ENCODE data around the gene PLXNA2. TPM values are rescaled to one million over a fixed set of nuclear protein-coding genes. Genes with fewer than 3 reads are reported as not detected.

PLXNA2 gene
- polyA plus RNA-seq, 2 of the 4 experiments (the other 2 are of a cell fraction) = 0.36 to 0.87 TPM

- no peak for TF ChIP-seq REST (IDR thresholded peaks at IDR 0.05)
These were observed 4.5 kb downstream of the PLXNA2 start (continued) for GRCh38 chr1:208239473-208240381.

- peak; percentile 42 to 58 for DNase-seq (ENCODE audit: low read depth in 1 of 2, low spot score in 1 of 2)
- no peak for FAIRE-seq
- Histone ChIP-seq H3K4me2 (peak overlapping the region; percentile 54), H3K4me1 (peaks cover 23% of the 10 kb centered on the region), H3K27ac (peak overlapping the region; percentile 15 to 31; a peak in 2 of 6 replicates), H3K9me3 (no peaks in the 10 kb centered on the region), H3K4me3 (no peak overlapping the region)
- peak; percentile 48 to 78; a peak in 3 of 6 replicates for ATAC-seq
- TF ChIP-seq SMC3 (IDR thresholded peaks at IDR 0.05) = peak; percentile 75
- TF ChIP-seq FOSB (CRISPR knock-in tag; IDR thresholded peaks at IDR 0.05) = no peak
- TF ChIP-seq RAD21 (conservative IDR thresholded peaks at IDR 0.05 in 1 of 2, IDR thresholded peaks at IDR 0.05 in 1 of 2) = peak; percentile 67 to 69
- TF ChIP-seq CHD2 (IDR thresholded peaks at IDR 0.05; ENCODE audit: low read length, partially characterized antibody) = no peak
- no peak for TF ChIP-seq EP300 (IDR thresholded peaks at IDR 0.05)
- TF ChIP-seq NR3C1 (IDR thresholded peaks at IDR 0.05) = no peak
- TF ChIP-seq CTCF (IDR thresholded peaks at IDR 0.05) = peak; percentile 60
- TF ChIP-seq ATOH8 (CRISPR knock-in tag; IDR thresholded peaks at IDR 0.05; ENCODE audit: low read depth) = no peak
- ChIA-PET POLR2A (no interaction called here), CTCF (interaction anchor here (0.5 to 15.6 kb wide), 30 partner anchors 9 to 372 kb away, joined by 3 to 417 read pairs (median 6); no protein-coding TSS in a partner anchor)
- WGBS (ENCODE audit: missing lambda C conversion rate) = 46% methylated on average over 7 of the region's 9 CpGs
These were observed 5.3 kb downstream of the PLXNA2 start for GRCh38 chr1:208238710-208239472.

GRCh38 chr1:208237241-208237640 lies 6.9 kb downstream of the PLXNA2 start:
- peaks cover 18% of the 10 kb centered on the region for H3K4me1 ChIP-seq
- ChIA-PET CTCF (interaction anchor here (0.8 to 15.6 kb wide), 13 partner anchors 8 to 215 kb away, joined by 3 to 417 read pairs (median 11); partner anchors contain the start of gene PLXNA2), POLR2A (no interaction called here)
- no peak overlapping the region for H3K27ac ChIP-seq
- H3K4me3 ChIP-seq = no peak overlapping the region
- TF ChIP-seq ZNF302 (CRISPR knock-in tag; IDR thresholded peaks at IDR 0.05) (no peak), ZC3H11A (IDR thresholded peaks at IDR 0.05) (no peak), HOXA7 (CRISPR knock-in tag; IDR thresholded peaks at IDR 0.05) (no peak), KDM5A (IDR thresholded peaks at IDR 0.05) (no peak), RAD21 (conservative IDR thresholded peaks at IDR 0.05 in 1 of 2, IDR thresholded peaks at IDR 0.05 in 1 of 2) (no peak), CEBPB (IDR thresholded peaks at IDR 0.05) (no peak), NFE2L2 (conservative IDR thresholded peaks at IDR 0.05; ENCODE audit: low read length) (no peak), CHD2 (IDR thresholded peaks at IDR 0.05; ENCODE audit: low read length, partially characterized antibody) (no peak), PBX3 (IDR thresholded peaks at IDR 0.05) (no peak), RNF2 (IDR thresholded peaks at IDR 0.05; ENCODE audit: borderline replicate concordance, low read depth) (no peak), TP53 (CRISPR knock-in tag; IDR thresholded peaks at IDR 0.05) (no peak), PHF8 (IDR thresholded peaks at IDR 0.05; ENCODE audit: borderline replicate concordance, low read depth) (no peak), ATOH8 (CRISPR knock-in tag; IDR thresholded peaks at IDR 0.05; ENCODE audit: low read depth) (no peak)
- WGBS (ENCODE audit: missing lambda C conversion rate) = 72% methylated on average over 8 of the region's 8 CpGs
- DNase-seq (ENCODE audit: low read depth in 1 of 2, low spot score in 1 of 2) (no peak), FAIRE-seq (no peak), ATAC-seq (no peak)
- H3K9me3 ChIP-seq = no peaks in the 10 kb centered on the region
- no peak overlapping the region for H3K4me2 ChIP-seq
